PC-9 (cell line): Measurements from ENCODE around the gene LILRB3. TPM values are rescaled to one million over a fixed set of nuclear protein-coding genes. Genes with fewer than 3 reads are reported as not detected.
"Not testable (repeated sequence)": the region's sequence is repeated elsewhere in the genome, so short reads cannot be mapped to it uniquely, and the experiment has no call there.

Source experiments
- BruUV-seq: library from RNA; stranded (reverse); fragments of 400-500 nt; replicated peaks from 2 replicates; lab custom pipeline; 2021; lab: Mats Ljungman, UMichigan
- CTCF ChIA-PET: fragments of 300-600 bp; sonication (Branson Sonifier 250); formaldehyde crosslinking; loops from one replicate; lab custom pipeline; 2022; ENCODE audit warnings: antibody characterized with exemption; lab: Charles Lee
- POLR2A ChIA-PET: fragments of 300-600 bp; sonication (Branson Sonifier 250); formaldehyde crosslinking; loops from one replicate; lab custom pipeline; 2022; ENCODE audit warnings: antibody characterized with exemption; ENCODE audit not compliant: unreplicated experiment; lab: Charles Lee
- DNase-seq, 2 experiments: peaks; one replicate each; pipeline versions ENCODE4 v3.0.0 to v3.0.0-alpha.2; 2015 to 2022; ENCODE audit warnings: mixed read lengths in 1 of 2
- H2AFZ ChIP-seq: fragments of 200-600 bp; sonication (generic); 2 replicates; pipeline ENCODE4 v1.8.1; 2017; ENCODE audit warnings: antibody characterized with exemption
- H3F3A ChIP-seq: fragments of 200-600 bp; sonication (generic); 2 replicates; pipeline ENCODE4 v1.8.1; 2017; ENCODE audit warnings: antibody characterized with exemption, mild to moderate bottlenecking, low read depth; ENCODE audit not compliant: insufficient read depth
- H3K27ac ChIP-seq: fragments of 200-600 bp; sonication (generic); 2 replicates; pipeline ENCODE4 v1.6.1; 2016; ENCODE audit warnings: mixed run types
- H3K27me3 ChIP-seq: fragments of 200-600 bp; sonication (generic); 2 replicates; pipeline ENCODE4 v1.6.1; 2016; ENCODE audit warnings: low read depth, mixed run types; ENCODE audit not compliant: insufficient read depth
- H3K36me3 ChIP-seq: fragments of 200-600 bp; sonication (generic); 2 replicates; pipeline ENCODE4 v1.6.1; 2016; ENCODE audit warnings: low read depth, mixed run types
- H3K4me1 ChIP-seq: fragments of 200-600 bp; sonication (generic); replicated peaks from 2 replicates; pipeline ENCODE4 v1.6.1; 2016; ENCODE audit warnings: mixed run types; ENCODE audit not compliant: insufficient read depth
- H3K4me2 ChIP-seq: fragments of 200-600 bp; sonication (generic); 2 replicates; pipeline ENCODE4 v1.6.1; 2017; ENCODE audit warnings: mixed run types
- H3K4me3 ChIP-seq: fragments of 200-600 bp; sonication (generic); 2 replicates; pipeline ENCODE4 v1.6.1; 2016; ENCODE audit warnings: mixed run types
- H3K79me2 ChIP-seq: fragments of 200-600 bp; sonication (generic); 2 replicates; pipeline ENCODE4 v1.6.1; 2017; ENCODE audit warnings: low read depth, mixed run types
- H3K9me2 ChIP-seq: fragments of 200-600 bp; sonication (generic); 2 replicates; pipeline ENCODE4 v1.8.1; 2017; ENCODE audit warnings: mild to moderate bottlenecking; ENCODE audit not compliant: insufficient read depth
- H3K9me3 ChIP-seq: fragments of 200-600 bp; sonication (generic); 2 replicates; pipeline ENCODE4 v1.8.1; 2016; ENCODE audit warnings: low read depth; ENCODE audit not compliant: insufficient read depth
- H4K20me1 ChIP-seq: fragments of 200-600 bp; sonication (generic); 2 replicates; pipeline ENCODE4 v1.8.1; 2017; ENCODE audit not compliant: insufficient read depth
- EZH2 ChIP-seq: fragments of 200-600 bp; sonication (generic); IDR thresholded peaks from 2 replicates; pipeline ENCODE4 v1.8.0; 2017; ENCODE audit warnings: antibody characterized with exemption, low read depth
- intact Hi-C: fragments of 100-400 bp; cut with micrococcal nuclease; formaldehyde crosslinking; loops from one replicate; pipeline ENCODE4 v1.10.0; 2022; ENCODE audit not compliant: unreplicated experiment
- total RNA-seq: library from RNA; stranded (reverse); gene quantifications from 2 replicates; pipeline ENCODE4 v1.2.3, GENCODE V29; 2021
- TF ChIP-seq, protein P1 (sequence below): fragments of 200-600 bp; sonication (generic); conservative IDR thresholded peaks from 2 replicates; pipeline ENCODE4 v1.6.1; 2017; ENCODE audit warnings: mixed run types, antibody characterized with exemption, mild to moderate bottlenecking, moderate library complexity

Gene LILRB3
- total RNA-seq, 1 experiment from 2014 or later = not detected

DNA sequence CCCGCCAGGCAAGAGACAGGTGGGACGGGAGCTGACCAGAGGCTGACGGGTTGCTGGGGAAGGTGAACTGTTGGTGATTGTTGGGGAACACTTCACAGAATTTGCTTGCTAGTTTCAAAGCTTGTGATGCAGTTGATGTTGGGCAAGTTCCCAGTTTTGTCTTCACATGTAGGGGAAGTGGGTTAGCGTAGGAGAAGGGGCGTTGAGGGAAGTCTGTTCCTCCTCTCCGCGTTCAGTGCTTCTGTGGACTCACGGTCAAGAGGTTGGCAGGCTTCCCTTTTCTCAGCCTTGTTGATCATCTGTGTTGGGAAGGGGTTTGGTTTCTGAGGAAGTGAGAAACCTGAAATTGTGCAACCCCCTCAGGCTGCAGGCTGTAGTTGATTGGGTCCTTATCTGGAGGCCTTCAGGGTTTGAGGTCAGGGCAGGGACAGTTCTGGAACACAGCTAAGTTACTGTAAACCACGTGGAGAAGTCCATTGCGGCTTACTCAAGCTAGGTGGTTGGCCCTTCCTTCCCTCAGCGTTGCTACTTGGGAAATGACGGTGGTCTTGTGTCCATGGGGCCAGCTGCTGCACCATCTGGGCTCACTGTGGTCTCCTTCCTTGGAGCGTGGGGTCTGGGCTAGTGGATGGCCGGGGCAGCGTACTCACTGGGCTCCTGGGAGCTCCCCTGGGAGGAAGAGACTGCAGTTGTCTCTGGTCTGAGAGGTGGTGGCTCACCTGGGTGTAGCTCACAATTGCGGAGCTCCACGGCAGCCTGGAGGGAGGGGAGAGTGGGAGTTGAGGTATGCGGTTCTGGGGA lies 14.6 kb downstream of the LILRB3 start:
- Histone ChIP-seq H2AFZ (no peak overlapping the region), H4K20me1 (peaks cover 66% of the 10 kb centered on the region), H3K27ac (peak overlapping the region; percentile 60; the same call in 1 of the 2 replicates), H3K4me2 (no peak overlapping the region), H3K4me3 (no peak overlapping the region), H3K9me2 (no peaks in the 10 kb centered on the region), H3F3A (peaks cover 74% of the 10 kb centered on the region), H3K27me3 (no peaks in the 10 kb centered on the region), H3K79me2 (peaks cover 38% of the 10 kb centered on the region), H3K4me1 (peaks cover 52% of the 10 kb centered on the region), H3K36me3 (peaks cover 40% of the 10 kb centered on the region), H3K9me3 (no peaks in the 10 kb centered on the region)
- peak; percentile 29 to 68 for DNase-seq
- intact Hi-C loops = no loop called here
- POLR2A ChIA-PET = interaction anchor here (0.6 kb wide), 1 partner anchor 222 kb away, joined by 3 read pairs; no protein-coding TSS in a partner anchor
- BruUV-seq = no TSS peak
- CTCF ChIA-PET = no interaction called here
- TF ChIP-seq EZH2 = no peak

DNA sequence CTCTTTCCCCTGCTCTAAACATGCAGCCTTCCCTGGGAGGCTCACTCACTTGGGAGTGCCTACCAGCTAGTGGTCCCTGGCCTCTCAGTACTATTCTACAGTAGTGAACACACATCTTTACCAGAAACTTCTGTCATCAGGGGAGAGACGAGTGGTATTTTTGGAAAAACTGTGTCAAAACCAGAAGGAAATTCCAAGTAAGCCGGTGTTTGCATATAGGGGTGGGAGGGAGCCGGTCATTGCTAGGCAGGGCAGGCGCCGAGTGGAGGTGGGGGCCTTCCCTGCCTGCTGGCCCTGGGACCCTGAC lies 15.2 kb downstream of the LILRB3 start:
- no peak for TF ChIP-seq EZH2
- TF ChIP-seq, protein P1, sequence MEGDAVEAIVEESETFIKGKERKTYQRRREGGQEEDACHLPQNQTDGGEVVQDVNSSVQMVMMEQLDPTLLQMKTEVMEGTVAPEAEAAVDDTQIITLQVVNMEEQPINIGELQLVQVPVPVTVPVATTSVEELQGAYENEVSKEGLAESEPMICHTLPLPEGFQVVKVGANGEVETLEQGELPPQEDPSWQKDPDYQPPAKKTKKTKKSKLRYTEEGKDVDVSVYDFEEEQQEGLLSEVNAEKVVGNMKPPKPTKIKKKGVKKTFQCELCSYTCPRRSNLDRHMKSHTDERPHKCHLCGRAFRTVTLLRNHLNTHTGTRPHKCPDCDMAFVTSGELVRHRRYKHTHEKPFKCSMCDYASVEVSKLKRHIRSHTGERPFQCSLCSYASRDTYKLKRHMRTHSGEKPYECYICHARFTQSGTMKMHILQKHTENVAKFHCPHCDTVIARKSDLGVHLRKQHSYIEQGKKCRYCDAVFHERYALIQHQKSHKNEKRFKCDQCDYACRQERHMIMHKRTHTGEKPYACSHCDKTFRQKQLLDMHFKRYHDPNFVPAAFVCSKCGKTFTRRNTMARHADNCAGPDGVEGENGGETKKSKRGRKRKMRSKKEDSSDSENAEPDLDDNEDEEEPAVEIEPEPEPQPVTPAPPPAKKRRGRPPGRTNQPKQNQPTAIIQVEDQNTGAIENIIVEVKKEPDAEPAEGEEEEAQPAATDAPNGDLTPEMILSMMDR = no peak
- Histone ChIP-seq H3K36me3 (peaks cover 45% of the 10 kb centered on the region), H3K4me2 (no peak overlapping the region), H3K9me2 (no peaks in the 10 kb centered on the region), H3F3A (peaks cover 80% of the 10 kb centered on the region), H3K79me2 (peaks cover 43% of the 10 kb centered on the region), H3K27ac (0 out of 2 replicates have a peak overlapping the region, but pooled peaks have one; percentile 10), H3K4me1 (peaks cover 57% of the 10 kb centered on the region), H3K27me3 (no peaks in the 10 kb centered on the region), H3K4me3 (no peak overlapping the region), H2AFZ (no peak overlapping the region), H3K9me3 (no peaks in the 10 kb centered on the region), H4K20me1 (peaks cover 72% of the 10 kb centered on the region)
- intact Hi-C loops = no loop called here
- no TSS peak for BruUV-seq
- CTCF ChIA-PET = no interaction called here
- POLR2A ChIA-PET = interaction anchor here (0.6 kb wide), 1 partner anchor 223 kb away, joined by 3 read pairs; no protein-coding TSS in a partner anchor
- DNase-seq = no peak

- intact Hi-C loops, H3K9me3 ChIP-seq, DNase-seq, H3K27me3 ChIP-seq, H2AFZ ChIP-seq, CTCF ChIA-PET, BruUV-seq, H3K4me3 ChIP-seq, H3K9me2 ChIP-seq, H3K27ac ChIP-seq, H3K4me2 ChIP-seq: not testable (repeated sequence)
- POLR2A ChIA-PET = interaction anchor here (0.6 kb wide), 1 partner anchor 37 kb away, joined by 7 read pairs; no protein-coding TSS in a partner anchor
- Histone ChIP-seq H3F3A (peaks cover 84% of the 10 kb centered on the region), H3K79me2 (peaks cover 48% of the 10 kb centered on the region), H3K36me3 (peaks cover 49% of the 10 kb centered on the region), H4K20me1 (peaks cover 76% of the 10 kb centered on the region), H3K4me1 (peaks cover 62% of the 10 kb centered on the region)
These were observed 15.6 kb downstream of the LILRB3 start for GRCh38 chr19:54207193-54207592.

GRCh38 chr19:54206831-54207177 lies 16.0 kb downstream of the LILRB3 start:
- BruUV-seq = no TSS peak
- H3K9me3 ChIP-seq = no peaks in the 10 kb centered on the region
- H3F3A ChIP-seq = peaks cover 88% of the 10 kb centered on the region
- no peak overlapping the region for H2AFZ ChIP-seq
- H3K9me2 ChIP-seq = no peaks in the 10 kb centered on the region
- H4K20me1 ChIP-seq = peaks cover 80% of the 10 kb centered on the region
- peaks cover 53% of the 10 kb centered on the region for H3K36me3 ChIP-seq
- DNase-seq = no peak
- H3K27ac ChIP-seq = no peak overlapping the region
- ChIA-PET POLR2A (interaction anchor here (0.6 kb wide), 2 partner anchors 36 to 51 kb away, joined by 5 to 7 read pairs; no protein-coding TSS in a partner anchor), CTCF (no interaction called here)
- H3K4me1 ChIP-seq = peaks cover 65% of the 10 kb centered on the region
- TF ChIP-seq, protein P1 = no peak
- no peak for TF ChIP-seq EZH2
- intact Hi-C loops = no loop called here
- H3K4me3 ChIP-seq = no peak overlapping the region
- no peaks in the 10 kb centered on the region for H3K27me3 ChIP-seq
- H3K4me2 ChIP-seq = no peak overlapping the region
- peaks cover 51% of the 10 kb centered on the region for H3K79me2 ChIP-seq
